ENCODE data around the gene IP6K2.
A peak's percentile ranks its signal among the peaks of the same experiment; 100 is the strongest.

The IP6K2 gene

DNA sequence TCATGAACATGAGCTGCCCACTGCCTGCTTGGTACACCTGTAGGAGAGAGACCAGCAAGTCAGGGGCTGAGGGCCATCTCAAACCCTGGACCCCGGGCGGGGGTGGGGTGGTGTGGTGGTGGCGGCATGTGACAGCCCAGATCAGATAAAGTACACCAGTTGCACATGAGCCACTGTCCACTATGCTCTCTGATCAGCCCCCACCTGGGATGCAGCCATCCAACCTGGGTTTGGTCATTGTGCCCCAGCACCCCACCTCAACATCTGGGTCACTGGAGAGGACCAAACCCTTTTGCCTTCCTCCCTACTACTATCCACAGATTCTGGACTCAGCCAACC, 28.3 kb downstream of the IP6K2 start:
- peaks cover 65% of the 10 kb centered on the region for H3K36me3 ChIP-seq (ENCODE audit: low read depth)
- TF ChIP-seq, protein P1, sequence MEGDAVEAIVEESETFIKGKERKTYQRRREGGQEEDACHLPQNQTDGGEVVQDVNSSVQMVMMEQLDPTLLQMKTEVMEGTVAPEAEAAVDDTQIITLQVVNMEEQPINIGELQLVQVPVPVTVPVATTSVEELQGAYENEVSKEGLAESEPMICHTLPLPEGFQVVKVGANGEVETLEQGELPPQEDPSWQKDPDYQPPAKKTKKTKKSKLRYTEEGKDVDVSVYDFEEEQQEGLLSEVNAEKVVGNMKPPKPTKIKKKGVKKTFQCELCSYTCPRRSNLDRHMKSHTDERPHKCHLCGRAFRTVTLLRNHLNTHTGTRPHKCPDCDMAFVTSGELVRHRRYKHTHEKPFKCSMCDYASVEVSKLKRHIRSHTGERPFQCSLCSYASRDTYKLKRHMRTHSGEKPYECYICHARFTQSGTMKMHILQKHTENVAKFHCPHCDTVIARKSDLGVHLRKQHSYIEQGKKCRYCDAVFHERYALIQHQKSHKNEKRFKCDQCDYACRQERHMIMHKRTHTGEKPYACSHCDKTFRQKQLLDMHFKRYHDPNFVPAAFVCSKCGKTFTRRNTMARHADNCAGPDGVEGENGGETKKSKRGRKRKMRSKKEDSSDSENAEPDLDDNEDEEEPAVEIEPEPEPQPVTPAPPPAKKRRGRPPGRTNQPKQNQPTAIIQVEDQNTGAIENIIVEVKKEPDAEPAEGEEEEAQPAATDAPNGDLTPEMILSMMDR (IDR thresholded peaks at IDR 0.05; ENCODE audit: poor library complexity, severe bottlenecking) = no peak
- H3K27ac ChIP-seq (ENCODE audit: poor library complexity, severe bottlenecking) = no peak overlapping the region

GRCh38 chr3:48688032-48688736, 28.8 kb downstream of the IP6K2 start:
- Histone ChIP-seq H3K4me1 (ENCODE audit: insufficient read depth, poor library complexity, severe bottlenecking) (peaks cover 13% of the 10 kb centered on the region), H3K36me3 (ENCODE audit: low read depth) (peaks cover 65% of the 10 kb centered on the region), H3K9me3 (ENCODE audit: severe bottlenecking) (no peaks in the 10 kb centered on the region), H3K27me3 (ENCODE audit: insufficient read depth, poor library complexity, severe bottlenecking) (no peaks in the 10 kb centered on the region), H3K27ac (ENCODE audit: poor library complexity, severe bottlenecking) (peak overlapping the region; percentile 70), H3K4me3 (ENCODE audit: severe bottlenecking) (no peak overlapping the region)
- DNase-seq (ENCODE audit: low spot score) (no peak), ATAC-seq (ENCODE audit: low read depth) (no peak)
- TF ChIP-seq, protein P1 (IDR thresholded peaks at IDR 0.05; ENCODE audit: poor library complexity, severe bottlenecking) = no peak

More for the DNA sequence above, 28.3 kb downstream of the IP6K2 start:
- no peak for ATAC-seq (ENCODE audit: low read depth)
- H3K9me3 ChIP-seq (ENCODE audit: severe bottlenecking) = no peaks in the 10 kb centered on the region
- no peaks in the 10 kb centered on the region for H3K27me3 ChIP-seq (ENCODE audit: insufficient read depth, poor library complexity, severe bottlenecking)
- DNase-seq (ENCODE audit: low spot score) = no peak
- no peak overlapping the region for H3K4me3 ChIP-seq (ENCODE audit: severe bottlenecking)
- H3K4me1 ChIP-seq (ENCODE audit: insufficient read depth, poor library complexity, severe bottlenecking) = peaks cover 8% of the 10 kb centered on the region

GRCh38 chr3:48687220-48687678, 29.8 kb downstream of the IP6K2 start:
- ATAC-seq (ENCODE audit: low read depth) (no peak), DNase-seq (ENCODE audit: low spot score) (no peak)
- Histone ChIP-seq H3K36me3 (ENCODE audit: low read depth) (peaks cover 65% of the 10 kb centered on the region), H3K27ac (ENCODE audit: poor library complexity, severe bottlenecking) (peak overlapping the region; percentile 70), H3K4me3 (ENCODE audit: severe bottlenecking) (no peak overlapping the region), H3K9me3 (ENCODE audit: severe bottlenecking) (no peaks in the 10 kb centered on the region), H3K27me3 (ENCODE audit: insufficient read depth, poor library complexity, severe bottlenecking) (no peaks in the 10 kb centered on the region), H3K4me1 (ENCODE audit: insufficient read depth, poor library complexity, severe bottlenecking) (peaks cover 17% of the 10 kb centered on the region)
- TF ChIP-seq, protein P1 (IDR thresholded peaks at IDR 0.05; ENCODE audit: poor library complexity, severe bottlenecking) = no peak

GRCh38 chr3:48686538-48687219, 30.3 kb downstream of the IP6K2 start:
- Histone ChIP-seq H3K36me3 (ENCODE audit: low read depth) (peaks cover 65% of the 10 kb centered on the region), H3K27ac (ENCODE audit: poor library complexity, severe bottlenecking) (peak overlapping the region; percentile 70), H3K27me3 (ENCODE audit: insufficient read depth, poor library complexity, severe bottlenecking) (no peaks in the 10 kb centered on the region), H3K4me3 (ENCODE audit: severe bottlenecking) (no peak overlapping the region), H3K4me1 (ENCODE audit: insufficient read depth, poor library complexity, severe bottlenecking) (peaks cover 17% of the 10 kb centered on the region), H3K9me3 (ENCODE audit: severe bottlenecking) (no peaks in the 10 kb centered on the region)
- TF ChIP-seq, protein P1 (IDR thresholded peaks at IDR 0.05; ENCODE audit: poor library complexity, severe bottlenecking) = no peak
- DNase-seq (ENCODE audit: low spot score) (no peak), ATAC-seq (ENCODE audit: low read depth) (no peak)
